NB4 (cell line): ENCODE results near the gene SLC6A2.

Experiments used
- DNase-seq: peaks from one replicate; pipeline ENCODE4 v3.0.0; 2010; ENCODE audit warnings: low read depth
- H3K4me3 ChIP-seq: one replicate; pipeline ENCODE4 v1.5.1; 2011; ENCODE audit warnings: mild to moderate bottlenecking, low read depth, low read length, moderate library complexity
- MYC ChIP-seq: IDR thresholded peaks from 2 replicates; pipeline ENCODE4 v1.6.1; 2011; ENCODE audit warnings: low read depth, low read length
- POLR2A ChIP-seq: IDR thresholded peaks from 2 replicates; pipeline ENCODE4 v1.6.1; 2011; ENCODE audit warnings: mild to moderate bottlenecking; ENCODE audit not compliant: insufficient read length; ENCODE audit errors: extremely low read depth
- TF ChIP-seq, protein P1 (sequence below): IDR thresholded peaks from 2 replicates; pipeline ENCODE4 v1.6.1; 2011; ENCODE audit warnings: low read depth, low read length
- TF ChIP-seq, protein P2 (sequence below): IDR thresholded peaks from one replicate; pipeline ENCODE4 v1.5.1; 2012; ENCODE audit warnings: low read depth, low read length

The SLC6A2 gene

DNA sequence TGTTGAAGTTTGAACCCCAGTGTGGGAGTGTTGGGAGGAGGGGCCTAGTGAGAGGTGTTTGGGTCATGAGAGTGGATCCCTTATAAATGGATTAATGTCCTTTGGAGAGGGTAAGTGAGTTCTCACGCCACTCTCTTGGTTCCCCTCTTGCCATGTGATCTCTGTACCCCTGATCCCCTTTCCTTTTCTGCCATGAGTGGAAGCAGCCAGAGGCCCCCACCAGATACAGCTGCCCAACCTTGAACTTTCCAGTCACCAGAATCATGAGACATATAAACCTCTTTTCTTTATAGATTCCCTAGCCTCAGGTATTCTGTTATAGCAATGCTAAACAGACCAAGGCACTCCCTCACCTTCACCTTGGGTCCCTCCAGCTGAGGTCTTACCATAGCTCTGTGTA lies 7.4 kb downstream of the SLC6A2 start:
- no peak for DNase-seq
- TF ChIP-seq POLR2A = no peak
- TF ChIP-seq, protein P1, sequence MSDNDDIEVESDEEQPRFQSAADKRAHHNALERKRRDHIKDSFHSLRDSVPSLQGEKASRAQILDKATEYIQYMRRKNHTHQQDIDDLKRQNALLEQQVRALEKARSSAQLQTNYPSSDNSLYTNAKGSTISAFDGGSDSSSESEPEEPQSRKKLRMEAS = no peak
- TF ChIP-seq, protein P2, sequence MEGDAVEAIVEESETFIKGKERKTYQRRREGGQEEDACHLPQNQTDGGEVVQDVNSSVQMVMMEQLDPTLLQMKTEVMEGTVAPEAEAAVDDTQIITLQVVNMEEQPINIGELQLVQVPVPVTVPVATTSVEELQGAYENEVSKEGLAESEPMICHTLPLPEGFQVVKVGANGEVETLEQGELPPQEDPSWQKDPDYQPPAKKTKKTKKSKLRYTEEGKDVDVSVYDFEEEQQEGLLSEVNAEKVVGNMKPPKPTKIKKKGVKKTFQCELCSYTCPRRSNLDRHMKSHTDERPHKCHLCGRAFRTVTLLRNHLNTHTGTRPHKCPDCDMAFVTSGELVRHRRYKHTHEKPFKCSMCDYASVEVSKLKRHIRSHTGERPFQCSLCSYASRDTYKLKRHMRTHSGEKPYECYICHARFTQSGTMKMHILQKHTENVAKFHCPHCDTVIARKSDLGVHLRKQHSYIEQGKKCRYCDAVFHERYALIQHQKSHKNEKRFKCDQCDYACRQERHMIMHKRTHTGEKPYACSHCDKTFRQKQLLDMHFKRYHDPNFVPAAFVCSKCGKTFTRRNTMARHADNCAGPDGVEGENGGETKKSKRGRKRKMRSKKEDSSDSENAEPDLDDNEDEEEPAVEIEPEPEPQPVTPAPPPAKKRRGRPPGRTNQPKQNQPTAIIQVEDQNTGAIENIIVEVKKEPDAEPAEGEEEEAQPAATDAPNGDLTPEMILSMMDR = no peak
- TF ChIP-seq MYC = no peak
- no peak overlapping the region for H3K4me3 ChIP-seq

DNA sequence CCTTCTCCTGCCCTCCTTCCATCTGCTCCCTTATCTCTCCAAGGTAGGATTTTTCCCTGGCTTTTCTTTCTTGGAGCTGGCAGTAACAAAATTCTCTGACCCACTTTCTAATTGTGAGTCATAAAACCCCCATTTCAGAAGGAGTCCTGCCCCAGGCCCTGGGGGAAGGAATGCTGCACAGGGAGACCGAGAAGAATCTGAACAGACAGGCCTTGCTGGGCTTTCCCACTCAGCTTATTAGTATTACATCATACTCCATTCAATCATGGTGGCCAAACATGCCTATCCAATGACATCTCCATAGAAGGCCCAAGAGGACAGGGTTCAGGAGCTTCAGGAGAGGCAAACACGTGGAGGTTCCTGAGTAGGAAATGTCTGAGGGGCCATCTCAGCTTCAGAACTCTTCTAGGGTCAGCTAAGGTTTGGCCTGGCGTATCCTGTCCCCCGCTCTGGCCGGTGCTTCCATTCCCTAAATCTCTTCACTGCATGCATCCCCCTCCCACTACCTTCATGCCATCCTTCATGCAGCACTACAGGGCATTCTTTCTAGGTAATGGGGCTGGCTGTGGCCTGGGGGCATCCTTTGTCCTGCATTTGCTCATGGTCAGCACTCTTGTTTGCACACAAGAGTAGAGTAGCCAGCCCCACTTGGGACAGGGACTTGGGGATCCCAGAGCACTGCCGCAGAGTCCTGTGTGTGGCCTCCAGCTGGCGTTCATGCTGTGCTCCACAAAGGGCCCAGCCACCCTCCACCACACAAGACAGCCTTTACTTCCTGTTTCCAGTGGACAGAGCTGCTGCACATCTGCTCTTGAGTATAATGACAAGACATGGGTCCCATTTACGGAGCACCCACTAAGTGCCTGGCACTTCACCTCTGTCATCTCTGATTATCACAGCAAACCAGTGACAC lies 8.2 kb downstream of the SLC6A2 start:
- DNase-seq = peak; percentile 38
- no peak for TF ChIP-seq MYC
- TF ChIP-seq, protein P2 = no peak
- TF ChIP-seq POLR2A = no peak
- TF ChIP-seq, protein P1 = no peak
- H3K4me3 ChIP-seq = no peak overlapping the region

DNA sequence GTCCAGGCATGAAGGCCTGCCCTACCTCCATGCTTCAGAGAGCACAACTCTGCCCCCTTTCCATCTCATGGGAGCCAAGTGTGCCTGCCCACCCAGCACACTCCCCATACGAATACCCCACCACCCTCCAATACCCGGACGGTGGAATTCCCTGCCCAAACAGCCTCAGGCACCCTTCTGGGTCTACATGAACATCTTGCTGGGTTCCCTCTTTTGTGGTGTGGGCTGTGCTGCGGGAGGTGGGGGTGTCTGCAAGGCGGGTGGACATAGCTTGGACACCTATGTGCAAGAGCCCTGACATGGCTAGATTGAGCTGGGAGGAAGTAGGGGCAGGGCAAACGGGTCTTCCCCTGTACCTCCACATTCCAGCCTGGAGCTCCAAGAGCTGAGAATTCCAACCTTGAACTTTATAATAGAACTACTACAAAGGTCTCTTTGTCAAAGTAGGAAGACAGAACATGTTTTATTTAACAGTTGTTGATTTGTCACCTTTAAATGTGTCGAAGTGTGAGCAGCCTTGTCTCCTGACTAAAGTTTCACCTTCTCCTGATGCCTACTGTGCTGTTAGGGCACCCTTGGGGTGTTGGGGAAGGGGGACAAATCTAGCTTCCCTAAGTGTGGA lies 9.1 kb downstream of the SLC6A2 start:
- DNase-seq = no peak
- H3K4me3 ChIP-seq = no peak overlapping the region
- TF ChIP-seq MYC (no peak), POLR2A (no peak)
- TF ChIP-seq, protein P1 = no peak
- TF ChIP-seq, protein P2 = no peak

DNA sequence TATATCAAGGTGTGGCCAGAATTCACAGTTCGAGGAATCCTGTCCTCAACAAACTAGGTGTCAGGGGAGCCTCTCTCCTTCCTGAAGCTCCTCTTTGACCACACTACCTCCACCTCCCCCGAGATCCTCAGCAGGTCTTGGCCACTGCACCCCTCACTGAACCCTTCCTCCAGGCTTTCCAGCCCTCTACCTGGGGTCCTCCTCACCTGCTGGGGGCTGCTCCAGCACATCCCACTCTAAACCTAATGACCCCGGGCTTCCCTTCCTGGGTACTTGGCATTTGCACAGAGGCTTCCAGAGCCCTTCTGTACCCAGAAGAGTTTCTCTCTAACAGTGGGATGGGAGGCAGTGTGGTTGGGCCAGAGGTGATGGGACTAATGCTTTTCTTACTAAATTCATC lies 9.7 kb downstream of the SLC6A2 start:
- no peak for DNase-seq
- no peak overlapping the region for H3K4me3 ChIP-seq
- no peak for TF ChIP-seq POLR2A
- TF ChIP-seq, protein P1 = no peak

DNA sequence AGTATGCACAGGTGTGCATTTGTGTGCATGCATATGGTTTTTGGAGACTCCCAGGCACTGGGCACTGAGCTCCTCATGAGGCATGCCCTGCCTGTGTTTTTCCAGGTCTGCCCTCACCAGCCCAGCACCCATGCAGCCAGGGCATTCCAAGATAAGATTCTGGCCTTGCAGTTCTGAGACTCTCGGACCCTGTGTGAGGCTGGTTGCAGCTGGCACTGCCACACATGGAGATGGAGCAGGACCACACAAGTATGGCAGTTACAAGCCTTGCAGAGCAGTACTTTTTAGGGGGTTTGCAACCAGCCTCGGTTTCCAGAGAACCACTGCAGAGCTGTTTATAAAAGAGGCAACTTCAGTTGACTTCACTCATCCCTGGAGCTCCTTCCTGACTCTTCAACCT lies 10.2 kb downstream of the SLC6A2 start:
- H3K4me3 ChIP-seq = no peak overlapping the region
- no peak for DNase-seq
- TF ChIP-seq MYC (no peak), POLR2A (no peak)
- TF ChIP-seq, protein P1 = no peak
- TF ChIP-seq, protein P2 = no peak

DNA sequence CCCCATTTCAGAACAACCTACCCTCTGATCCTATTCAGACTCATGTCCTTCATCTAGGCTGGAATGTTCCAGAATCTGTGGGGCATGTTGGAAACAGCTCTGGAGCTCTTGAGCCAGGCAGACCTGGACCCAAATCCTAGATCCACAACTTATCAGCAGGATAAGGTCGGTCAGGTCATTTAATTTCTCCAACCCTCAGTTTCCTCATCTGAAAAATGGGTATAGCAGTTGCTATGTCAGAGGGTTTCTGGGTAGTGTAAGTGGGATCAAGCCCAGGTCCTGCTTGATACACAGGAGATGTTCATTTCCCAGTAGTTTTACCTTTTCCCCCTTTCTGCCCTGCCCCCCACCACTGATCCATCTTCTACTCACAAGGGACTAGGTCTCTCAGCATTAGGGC lies 12.0 kb downstream of the SLC6A2 start:
- H3K4me3 ChIP-seq = no peak overlapping the region
- DNase-seq = no peak
- TF ChIP-seq, protein P1 = no peak
- TF ChIP-seq POLR2A (no peak), MYC (no peak)
- TF ChIP-seq, protein P2 = no peak
